HG02759 (cell line): ENCODE data around the gene CD99.

Experiments used
- ATAC-seq: cut with Tn5 transposase; IDR thresholded peaks from one replicate; pipeline ENCODE4 v1.9.1; 2021; ENCODE audit warnings: mild to moderate bottlenecking, moderate library complexity; ENCODE audit not compliant: unreplicated experiment

The CD99 gene, protein sequence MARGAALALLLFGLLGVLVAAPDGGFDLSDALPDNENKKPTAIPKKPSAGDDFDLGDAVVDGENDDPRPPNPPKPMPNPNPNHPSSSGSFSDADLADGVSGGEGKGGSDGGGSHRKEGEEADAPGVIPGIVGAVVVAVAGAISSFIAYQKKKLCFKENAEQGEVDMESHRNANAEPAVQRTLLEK

DNA sequence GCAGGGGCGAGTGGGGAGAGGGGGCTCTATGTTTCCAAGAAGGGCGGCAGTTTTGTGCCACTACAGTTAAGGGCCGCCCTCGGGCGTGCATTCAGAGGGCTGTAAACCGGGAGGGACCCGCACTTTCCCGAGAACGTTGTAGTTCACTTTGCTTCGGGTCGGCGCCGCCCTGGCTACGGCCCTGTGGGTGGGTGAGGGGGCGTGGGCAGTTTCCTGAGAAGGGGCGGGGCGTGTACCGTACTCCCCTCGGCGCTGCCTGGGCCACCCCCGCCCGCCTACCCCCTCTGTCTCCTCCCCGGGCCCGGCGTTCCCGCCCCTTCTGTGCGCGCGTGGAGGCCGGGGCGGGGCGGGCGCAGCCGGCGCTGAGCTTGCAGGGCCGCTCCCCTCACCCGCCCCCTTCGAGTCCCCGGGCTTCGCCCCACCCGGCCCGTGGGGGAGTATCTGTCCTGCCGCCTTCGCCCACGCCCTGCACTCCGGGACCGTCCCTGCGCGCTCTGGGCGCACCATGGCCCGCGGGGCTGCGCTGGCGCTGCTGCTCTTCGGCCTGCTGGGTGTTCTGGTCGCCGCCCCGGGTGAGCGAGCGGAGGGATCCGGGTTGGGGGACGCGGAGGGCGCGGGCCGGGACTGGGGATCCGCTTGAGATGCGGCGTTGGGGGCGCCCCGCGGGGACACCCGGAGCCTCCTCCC, at the start of gene CD99:
Gene CD99, plus strand, starts transcription at position 440 of the 687 bp plus-strand sequence. Its CDS starts 66 bp downstream, at position 506.
- ATAC-seq = peak; percentile 91

DNA sequence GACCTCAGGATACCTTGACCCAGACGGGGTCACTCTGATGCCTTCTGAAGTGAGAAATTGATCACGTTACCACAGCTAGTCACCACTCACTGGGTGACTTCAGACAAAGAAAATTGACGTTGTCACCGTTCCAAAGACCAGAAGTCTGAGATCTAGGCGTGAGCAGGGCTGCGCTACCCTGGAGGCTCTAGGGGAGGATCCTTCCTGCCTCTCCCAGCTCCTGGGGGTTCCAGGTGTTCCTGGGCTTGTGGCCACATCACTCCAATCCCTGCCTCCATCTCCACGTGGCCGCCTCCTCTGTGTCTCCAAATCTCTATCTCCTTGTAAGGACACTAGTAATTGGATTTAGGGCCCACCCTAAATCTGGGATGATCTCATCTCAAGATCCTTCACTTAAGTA, 48.9 kb upstream of the CD99 start:
- ATAC-seq = no peak

DNA sequence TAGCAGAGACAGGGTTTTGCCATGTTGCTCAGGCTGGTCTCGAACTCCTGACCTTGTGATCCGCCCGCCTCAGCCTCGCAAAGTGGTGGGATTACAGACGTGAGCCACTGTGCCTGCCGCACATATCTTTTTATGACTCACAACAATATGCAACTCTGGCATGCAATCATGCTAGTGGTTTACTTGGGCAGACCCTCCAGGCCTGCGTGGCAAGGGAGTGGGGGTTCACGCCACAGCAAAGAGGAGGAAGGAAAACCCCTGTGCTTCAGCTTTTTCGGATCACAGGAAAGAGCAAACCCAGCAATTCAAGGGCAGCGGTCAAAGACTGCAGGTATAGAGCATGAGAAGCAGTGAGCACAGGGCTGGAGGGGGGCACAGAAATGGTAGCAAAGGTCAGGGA, 48.3 kb upstream of the CD99 start:
- no peak for ATAC-seq

DNA sequence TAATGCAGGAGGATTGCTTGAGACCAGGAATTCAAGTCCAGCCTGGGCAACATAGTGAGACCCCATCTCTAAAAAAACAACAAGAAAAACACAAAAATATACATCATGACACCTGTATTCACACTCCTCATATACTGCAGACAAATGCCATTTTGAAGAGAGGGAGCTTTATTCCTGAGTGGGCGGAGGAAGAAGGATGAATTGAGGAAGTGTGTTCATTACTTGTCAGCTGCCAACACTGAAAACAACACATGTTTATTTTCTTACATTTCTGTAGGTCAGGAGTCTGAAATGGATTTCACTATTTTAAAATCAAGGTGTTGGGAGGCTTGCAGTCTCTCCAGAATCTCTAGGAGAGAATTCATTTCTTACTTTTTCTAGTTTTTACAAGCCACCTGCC, 47.2 kb upstream of the CD99 start:
- no peak for ATAC-seq

DNA sequence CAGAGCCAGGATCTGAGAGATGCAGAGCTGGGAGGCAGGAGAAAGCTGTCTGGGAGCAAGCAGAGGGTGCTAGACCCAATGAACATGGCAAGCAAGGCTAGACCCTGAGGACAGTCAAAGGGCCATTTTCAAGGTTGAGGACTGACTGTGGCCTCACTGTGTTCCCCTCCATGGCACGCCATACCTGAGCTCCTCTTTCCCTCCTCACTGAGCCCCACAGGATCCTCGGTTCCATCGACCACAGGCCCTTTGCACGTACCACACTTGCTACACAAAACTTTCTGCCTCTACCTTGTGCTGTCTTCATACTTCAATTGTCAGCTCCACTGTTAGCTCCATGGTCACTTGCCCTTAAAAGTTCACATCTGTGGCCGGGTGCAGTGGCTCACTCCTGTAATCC, 45.5 kb upstream of the CD99 start:
- ATAC-seq = no peak

DNA sequence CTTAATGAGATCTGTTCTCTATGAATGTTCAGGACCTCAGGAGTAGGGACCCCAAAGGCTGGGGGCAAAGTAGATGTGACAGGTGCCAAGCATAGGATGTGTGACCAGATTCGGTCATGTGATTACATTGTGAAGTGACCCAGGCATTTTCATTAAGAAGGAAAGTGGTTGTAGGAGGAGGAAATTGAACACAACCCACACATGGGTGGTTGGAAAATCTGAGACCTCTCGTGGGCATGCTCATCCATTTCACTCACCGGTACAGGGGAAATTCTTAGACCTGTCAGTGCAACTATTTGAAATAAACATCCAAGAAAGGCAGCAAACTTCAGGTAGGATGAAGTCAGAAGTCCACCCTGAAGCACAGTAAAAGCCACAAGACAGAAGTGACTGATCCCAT, 43.5 kb upstream of the CD99 start:
- ATAC-seq = no peak

DNA sequence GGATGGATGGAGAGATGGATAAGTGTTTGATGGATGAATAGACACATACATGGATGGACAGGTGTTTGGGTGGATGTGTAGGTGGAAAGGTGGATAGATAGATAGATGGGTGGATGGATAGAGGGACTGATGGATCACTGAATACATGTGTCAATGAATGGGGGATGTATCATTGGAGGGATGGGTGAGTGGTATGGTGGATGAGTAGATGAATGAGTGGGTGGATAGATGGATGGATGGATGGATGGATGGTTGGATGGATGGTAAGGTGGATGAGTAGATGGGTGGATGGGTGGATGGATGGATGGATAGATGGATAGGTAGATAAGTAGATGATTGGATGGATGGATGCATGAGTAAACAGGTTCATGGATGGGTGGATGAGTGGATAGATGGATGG, 41.1 kb upstream of the CD99 start:
- no peak for ATAC-seq

DNA sequence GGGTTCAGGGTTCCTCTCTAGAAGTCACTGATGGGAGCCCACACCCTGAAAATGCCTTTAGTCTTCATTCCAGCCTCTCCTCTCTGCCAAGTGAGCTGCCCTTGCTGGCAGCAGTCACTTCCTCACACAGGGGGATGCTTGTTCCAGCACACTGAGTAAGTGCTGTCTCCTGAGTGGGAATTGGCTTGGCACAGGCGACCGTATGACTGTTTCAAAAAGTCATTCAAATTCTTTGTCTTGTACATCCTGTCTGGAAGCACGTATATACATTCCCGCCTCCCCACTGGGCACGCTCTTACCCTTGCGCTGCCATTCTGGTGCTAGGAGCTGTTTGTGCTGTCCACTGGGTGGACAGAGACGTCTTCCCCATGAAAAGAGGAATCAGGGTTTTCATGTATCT, 40.2 kb upstream of the CD99 start:
- no peak for ATAC-seq

DNA sequence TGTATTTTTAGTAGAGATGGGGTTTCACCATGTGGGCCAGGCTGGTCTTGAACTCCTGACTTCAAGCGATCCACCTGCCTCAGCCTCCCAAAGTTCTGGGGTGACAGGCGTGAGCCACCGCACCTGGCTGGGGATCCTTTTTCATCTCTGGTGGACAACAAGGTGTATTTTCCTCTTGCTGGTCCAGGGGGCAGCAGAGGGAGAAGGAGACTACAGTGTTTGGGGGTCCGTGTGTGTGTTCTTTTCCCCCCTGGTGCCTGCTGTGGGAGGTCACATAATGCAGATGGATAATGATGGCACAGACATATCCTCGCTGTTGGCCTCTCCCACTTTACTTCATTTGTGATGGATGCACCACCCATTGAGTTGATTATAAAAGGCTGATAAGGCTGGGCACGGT, 39.0 kb upstream of the CD99 start:
- no peak for ATAC-seq

DNA sequence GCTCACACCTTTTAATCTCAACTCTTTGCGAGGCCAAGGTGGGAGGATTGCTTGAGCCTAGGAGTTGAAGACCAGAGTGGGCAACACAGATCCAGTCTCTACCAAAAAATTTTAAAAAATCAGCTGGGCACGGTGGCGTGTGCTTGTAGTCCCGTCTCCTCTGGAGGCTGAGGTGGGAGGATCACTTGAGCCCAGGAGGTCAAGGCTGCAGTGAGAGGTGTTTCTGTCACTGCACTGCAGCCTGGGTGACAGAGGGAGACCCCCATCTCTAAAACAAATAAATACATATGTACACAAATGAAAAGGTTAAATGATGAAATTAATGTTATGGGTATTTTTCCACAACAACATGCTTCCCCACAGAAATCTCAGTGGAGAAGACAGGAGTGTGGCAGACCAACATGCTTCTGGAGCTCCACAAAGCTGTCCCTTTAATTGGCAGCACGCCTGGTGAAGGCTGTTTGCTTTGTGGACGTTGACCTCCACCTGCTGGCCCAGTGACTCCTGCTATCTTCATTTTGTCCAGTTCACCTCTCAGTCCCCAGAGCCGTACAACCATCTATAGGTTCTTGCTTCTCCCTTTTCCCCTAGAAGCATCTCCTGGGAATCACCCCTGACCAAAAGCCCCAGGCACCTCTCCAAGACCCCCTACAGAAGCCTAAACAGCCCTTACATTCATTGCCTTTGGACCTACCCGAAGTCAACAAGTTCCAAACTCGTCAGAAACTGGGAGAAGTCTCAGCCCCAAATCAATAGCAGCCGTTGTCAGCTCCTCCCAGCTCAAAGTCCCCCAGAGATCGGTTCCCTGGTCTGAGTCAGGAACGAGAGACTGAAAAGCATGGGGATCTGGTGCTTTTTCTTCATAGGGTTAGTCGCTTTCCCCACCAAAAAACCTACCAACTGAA, 36.4 kb upstream of the CD99 start:
- ATAC-seq = no peak

DNA sequence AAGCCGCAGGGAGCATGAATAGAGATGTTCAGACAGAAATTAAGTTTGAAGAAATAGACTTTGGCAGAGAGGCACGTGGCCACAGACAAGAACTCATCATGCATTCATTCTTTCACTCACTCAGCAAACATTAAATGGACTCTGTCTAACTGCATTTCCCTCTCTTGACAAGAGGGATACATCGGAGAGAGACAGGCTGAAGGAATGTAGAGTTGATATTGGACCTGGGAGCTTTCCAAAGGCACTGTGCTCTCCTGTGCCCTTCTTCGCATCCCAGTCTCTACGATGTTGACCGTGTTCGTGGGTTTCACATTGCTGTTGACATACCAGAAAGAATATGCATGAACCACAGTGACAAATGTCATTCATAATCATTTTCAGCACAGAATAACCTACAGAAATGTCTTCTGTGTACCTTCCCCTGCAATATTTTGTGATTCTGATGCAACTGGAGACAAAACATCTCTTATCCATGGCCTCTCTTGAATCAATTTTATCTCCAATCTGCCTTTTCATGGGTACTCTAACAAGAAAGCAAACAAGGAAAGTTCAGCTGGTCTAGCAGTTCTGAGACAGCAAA, 34.7 kb upstream of the CD99 start:
- no peak for ATAC-seq

DNA sequence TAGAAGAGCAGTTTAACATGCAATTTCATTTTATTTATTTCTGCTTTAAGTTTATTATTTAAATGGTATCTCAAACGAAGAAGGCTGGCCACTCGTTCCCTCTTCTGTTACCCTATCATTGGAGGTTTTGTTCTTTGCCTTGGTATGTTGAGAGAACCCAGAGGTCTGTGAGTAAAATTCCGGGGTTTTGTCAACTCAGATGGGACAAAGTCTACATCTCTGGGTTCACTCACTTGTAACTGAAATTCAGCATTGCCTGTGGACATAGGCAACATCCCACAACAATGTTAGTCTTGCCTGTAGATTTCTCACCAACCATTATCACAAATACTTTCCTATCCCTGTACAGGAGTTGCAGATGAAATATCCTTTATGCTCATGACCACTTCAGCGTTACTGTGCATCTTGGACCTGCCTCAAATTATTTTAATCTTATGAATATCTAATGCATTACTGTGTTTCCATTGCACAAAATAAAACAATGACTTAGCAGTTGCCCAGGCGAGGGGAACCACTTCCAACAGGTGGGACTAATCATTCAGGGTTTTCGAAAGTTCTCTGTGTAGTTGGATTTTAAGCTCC, 33.5 kb upstream of the CD99 start:
- no peak for ATAC-seq

DNA sequence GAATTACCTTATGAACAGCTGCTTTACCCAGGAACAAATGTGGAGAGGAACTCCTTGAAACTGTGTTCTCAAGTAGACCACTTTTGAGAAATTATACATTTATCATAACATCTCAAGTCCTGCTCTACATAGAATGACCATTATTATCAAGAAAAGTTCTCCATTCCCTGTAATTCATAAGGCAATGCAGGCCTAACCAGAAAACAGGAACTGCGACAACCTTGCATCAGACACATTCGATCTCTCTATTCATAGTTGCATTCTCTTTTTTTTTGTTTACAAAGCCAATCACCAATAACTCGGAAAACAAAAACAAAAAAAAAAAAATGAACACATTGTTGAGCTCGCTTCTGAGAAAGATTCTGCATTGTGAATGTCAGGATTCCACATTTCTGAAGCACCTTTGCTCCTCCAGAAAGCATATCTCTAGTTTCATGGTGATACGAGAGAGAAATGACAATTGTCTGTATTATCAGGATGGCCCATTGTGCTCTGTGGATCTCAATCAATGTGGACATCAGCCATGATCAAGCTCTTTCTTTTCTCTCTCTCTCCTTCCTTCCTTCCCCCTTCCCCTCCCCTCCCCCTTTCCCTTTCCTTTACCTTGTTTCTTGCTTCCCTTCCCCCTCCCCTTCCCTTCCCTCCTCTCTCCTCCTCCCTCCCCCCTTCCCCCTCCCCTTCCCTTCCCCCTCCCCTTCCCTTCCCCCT, 32.4 kb upstream of the CD99 start:
- no peak for ATAC-seq

DNA sequence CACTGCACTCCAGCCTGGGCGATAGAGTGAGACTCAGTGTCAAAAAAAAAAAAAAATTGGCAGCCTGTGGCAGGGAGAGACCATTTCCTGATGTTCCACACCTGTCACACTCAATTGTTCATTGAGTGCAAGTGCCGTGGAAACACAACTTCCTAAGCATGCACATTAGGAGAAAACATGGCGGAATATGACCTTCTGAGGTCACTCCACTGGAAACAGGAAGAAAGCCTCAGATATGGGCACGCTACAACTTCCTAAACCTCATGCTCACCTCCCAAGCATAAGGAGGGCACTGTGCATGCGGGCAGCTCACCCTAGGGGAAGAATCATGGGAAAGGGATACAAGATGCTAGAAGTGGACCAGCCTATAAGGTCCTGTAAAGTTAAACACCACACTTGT, 28.5 kb upstream of the CD99 start:
- ATAC-seq = no peak

DNA sequence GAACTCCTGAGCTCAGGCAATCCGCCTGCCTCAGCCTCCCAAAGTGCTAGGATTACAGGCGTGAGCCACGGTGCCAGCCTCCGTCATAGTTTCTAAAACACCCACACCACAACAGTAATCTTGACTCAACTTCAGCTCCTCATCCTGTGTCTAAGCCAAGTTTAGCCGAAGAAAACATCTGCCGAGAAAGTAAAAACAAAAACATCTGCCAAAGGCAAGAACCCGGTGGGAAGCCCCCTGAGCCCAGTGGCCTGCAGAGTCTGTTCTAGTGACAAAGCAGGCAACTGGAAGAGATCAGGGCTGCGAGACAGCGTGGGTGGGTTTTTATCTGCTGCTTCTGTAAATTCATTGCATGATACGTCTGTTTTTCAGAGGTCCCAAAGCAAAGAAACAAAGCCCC, 26.6 kb upstream of the CD99 start:
- no peak for ATAC-seq

DNA sequence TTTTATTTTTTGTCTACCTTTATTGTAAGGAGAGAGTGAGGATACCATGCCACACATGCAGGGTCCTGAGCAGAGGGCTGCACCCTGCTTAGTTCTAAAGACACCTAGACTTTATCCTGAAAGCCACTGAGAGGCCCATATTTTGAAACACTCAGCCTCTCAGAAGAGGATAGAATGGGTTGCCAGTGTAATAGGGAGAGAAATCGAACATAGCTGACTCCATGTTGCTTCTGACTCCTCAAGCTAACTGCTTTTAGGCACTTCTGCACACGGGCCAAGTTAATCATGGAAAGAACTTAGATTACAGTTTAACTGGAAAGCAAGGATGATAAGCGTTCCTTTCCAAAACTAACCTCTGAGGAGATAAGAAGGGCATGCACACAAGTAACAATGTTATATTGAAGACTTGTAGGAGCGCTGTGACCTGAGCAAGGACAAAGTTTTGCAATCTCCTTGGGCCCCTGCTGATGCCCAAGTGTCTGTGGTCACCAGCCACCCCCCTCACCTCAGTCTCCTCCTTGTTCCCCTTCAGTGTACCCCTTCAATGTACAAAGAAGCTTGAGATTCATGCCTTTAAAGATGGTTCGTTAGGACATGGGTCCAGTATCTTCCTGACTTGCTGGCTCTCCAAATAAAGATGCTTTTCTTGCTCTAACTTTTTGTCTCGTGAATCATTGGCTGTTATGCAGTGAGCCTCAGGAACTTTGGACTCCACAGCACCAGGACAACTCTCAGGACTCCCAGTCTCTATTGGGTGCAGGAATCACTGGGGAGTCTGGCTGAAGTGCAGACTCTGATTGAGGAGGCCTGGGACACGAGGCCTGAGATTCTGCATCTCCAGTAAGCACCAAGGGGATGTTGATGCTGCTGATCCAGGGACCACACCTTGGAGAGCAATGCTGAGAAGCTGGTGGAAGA, 25.4 kb upstream of the CD99 start:
- ATAC-seq = no peak

DNA sequence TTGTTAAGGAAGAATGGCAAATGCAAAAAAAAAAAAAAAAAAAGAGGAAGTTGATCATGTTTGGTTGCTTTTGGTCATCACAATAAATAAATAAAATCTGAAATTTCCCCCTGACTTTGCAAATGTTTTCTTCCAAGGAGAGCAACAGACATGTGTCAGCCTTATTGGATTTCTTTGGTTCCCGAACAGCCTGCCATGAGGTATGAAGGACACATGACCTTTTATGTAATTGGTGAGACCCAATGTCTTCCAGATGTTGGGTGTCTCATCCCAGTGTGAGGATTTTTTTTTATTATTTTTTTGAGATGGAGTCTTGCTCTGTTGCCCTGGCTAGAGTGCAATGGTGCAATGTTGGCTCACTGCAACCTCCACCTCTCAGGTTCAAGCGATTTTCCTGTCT, 24.6 kb upstream of the CD99 start:
- ATAC-seq = no peak

DNA sequence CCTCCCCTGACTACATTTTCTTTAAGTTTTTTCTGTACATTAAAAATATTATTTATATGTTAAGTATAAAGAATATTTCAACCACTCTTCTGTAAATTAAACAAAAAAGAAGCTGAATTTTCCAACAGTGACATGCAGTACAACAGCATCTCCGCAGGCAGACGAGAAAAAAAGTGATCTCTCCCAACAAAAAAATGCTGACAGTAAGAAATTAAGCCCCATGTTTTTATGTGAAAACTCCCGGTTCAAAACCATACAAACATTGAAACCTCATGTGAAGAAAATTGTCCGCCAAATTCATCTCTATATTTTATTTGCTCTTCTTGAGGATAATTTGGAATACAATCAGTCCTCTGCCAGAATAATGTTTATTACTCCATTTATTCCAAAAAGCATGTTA, 20.1 kb upstream of the CD99 start:
- ATAC-seq = no peak

DNA sequence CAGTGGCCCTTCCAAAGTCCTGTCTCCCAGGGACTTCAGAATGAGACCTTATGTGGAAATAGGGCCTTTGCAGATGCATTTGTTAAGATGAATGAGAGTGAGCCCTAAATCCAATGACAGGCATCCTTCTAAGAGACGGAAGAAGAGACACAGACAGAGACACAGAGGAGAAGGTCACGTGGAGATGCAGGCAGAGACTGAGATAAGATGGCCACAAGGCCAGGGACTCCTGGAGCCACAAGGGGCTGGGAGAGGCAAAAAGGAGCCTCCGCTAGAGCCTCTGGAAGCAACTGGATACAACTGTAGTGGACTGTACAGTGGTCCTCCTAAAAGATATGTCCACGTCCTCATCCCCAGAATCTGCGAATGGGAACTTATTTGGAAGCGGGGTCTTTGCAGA, 19.0 kb upstream of the CD99 start:
- no peak for ATAC-seq

DNA sequence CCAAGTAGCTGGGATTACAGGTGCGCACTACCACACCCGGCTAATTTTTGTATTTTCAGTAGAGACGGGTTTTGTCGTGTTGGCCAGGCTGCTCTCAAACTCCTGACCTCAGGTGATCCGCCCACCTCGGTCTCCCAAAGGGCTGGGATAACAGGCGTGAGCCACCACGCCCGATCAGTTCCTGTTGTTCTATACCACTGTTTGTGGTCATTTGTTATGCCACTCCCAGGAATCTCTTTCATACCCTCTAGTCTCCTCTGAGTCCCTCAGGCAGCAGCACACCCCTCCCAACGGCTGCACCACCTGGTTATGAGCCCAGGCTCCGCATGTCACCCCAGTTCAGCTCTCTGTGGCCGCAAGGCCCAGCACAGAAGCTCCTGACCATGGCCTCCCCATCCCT, 17.5 kb upstream of the CD99 start:
- ATAC-seq = no peak
